Prostate gland (tissue), 2 donors: Measurements from ENCODE around the gene ADNP. TPM values are rescaled to one million over a fixed set of nuclear protein-coding genes. Genes with fewer than 3 reads are reported as not detected.

ENCODE experiments used
- DNase-seq: peaks from one replicate; pipeline ENCODE4 v3.0.0-alpha.2; 2019; ENCODE audit warnings: low spot score
- H3K27ac ChIP-seq, 2 donors: fragments of 200-600 bp; sonication (generic); 2 replicates each; pipeline ENCODE4 v1.5.1; 2017 to 2019
- H3K27me3 ChIP-seq: fragments of 200-600 bp; sonication (generic); replicated peaks from 2 replicates; pipeline ENCODE4 v1.5.1; 2019; ENCODE audit not compliant: insufficient read depth
- H3K36me3 ChIP-seq, 2 donors: fragments of 200-600 bp; sonication (generic); 1 replicate in 1 of 2; 2 replicates in 1 of 2; pipeline versions ENCODE4 v1.5.1 to v1.8.1; 2017 to 2019
- H3K4me1 ChIP-seq: fragments of 200-600 bp; sonication (generic); replicated peaks from 2 replicates; pipeline ENCODE4 v1.5.1; 2019
- H3K4me3 ChIP-seq, 2 donors: fragments of 200-600 bp; sonication (generic); 2 replicates each; pipeline ENCODE4 v1.5.1; 2017 to 2019
- H3K9me3 ChIP-seq: fragments of 200-600 bp; sonication (generic); 2 replicates; pipeline ENCODE4 v1.5.1; 2017
- POLR2A ChIP-seq: fragments of 450-650 bp; IDR thresholded peaks from one replicate; pipeline ENCODE4 v1.6.1; 2016; ENCODE audit warnings: antibody characterized with exemption, mild to moderate bottlenecking
- POLR2AphosphoS5 ChIP-seq: sonication (generic); formaldehyde crosslinking; IDR thresholded peaks from one replicate; pipeline ENCODE4 v1.6.1; 2017; ENCODE audit warnings: antibody characterized with exemption
- WGBS: methylation state at CpG from one replicate; pipeline ENCODE4 v1.1.5; 2018; 5-methylcytosine and 5-hydroxymethylcytosine counted together
- intact Hi-C: fragments of 100-400 bp; cut with DNase I; formaldehyde crosslinking; loops from one replicate; pipeline ENCODE4 v1.14.2; 2022
- total RNA-seq, 2 donors: library from RNA; depleted of rRNA; stranded (reverse); fragments of >200 nt; gene quantifications; one replicate each; pipeline ENCODE4 v1.1.0, GENCODE V29; 2016
- TF ChIP-seq, protein P1 (sequence below), 4 experiments: fragments of 200-600 bp in 2 of 4; fragments of 450-650 bp in 2 of 4; sonication (generic) in 2 of 4; IDR thresholded peaks; 1 replicate in 3 of 4; 2 replicates in 1 of 4; pipeline ENCODE4 v1.5.1; 2016 to 2019; ENCODE audit warnings: antibody characterized with exemption in 4 of 4, mild to moderate bottlenecking in 2 of 4, moderate library complexity in 2 of 4

Gene ADNP
- total RNA-seq, 2 donors from 2014 or later, result 46.8 to 84.7 TPM

DNA sequence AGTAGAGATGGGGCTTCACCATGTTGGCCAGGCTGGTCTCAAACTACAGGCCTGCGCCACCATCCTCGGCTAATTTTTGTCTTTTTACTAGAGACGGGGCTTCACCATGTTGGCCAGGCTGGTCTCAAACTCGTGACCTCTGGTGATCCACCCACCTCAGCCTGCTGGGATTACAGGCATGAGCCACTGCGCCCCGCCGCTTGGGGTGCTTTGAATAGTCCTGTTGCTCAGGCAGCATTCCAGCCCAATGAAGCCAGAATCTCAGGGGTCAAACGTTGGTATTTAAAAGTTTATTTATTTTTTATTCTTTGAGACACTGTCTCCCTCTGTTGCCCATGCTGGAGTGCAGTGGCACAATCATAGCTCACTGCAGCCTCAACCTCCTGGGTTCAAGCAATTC lies 38.7 kb upstream of the ADNP start:
- Histone ChIP-seq H3K27ac (no peak overlapping the region), H3K36me3 (no peaks in the 10 kb centered on the region), H3K9me3 (no peaks in the 10 kb centered on the region), H3K4me3 (no peak overlapping the region), H3K4me1 (no peaks in the 10 kb centered on the region), H3K27me3 (no peaks in the 10 kb centered on the region)
- TF ChIP-seq POLR2AphosphoS5 (no peak), POLR2A (no peak)
- TF ChIP-seq, protein P1, sequence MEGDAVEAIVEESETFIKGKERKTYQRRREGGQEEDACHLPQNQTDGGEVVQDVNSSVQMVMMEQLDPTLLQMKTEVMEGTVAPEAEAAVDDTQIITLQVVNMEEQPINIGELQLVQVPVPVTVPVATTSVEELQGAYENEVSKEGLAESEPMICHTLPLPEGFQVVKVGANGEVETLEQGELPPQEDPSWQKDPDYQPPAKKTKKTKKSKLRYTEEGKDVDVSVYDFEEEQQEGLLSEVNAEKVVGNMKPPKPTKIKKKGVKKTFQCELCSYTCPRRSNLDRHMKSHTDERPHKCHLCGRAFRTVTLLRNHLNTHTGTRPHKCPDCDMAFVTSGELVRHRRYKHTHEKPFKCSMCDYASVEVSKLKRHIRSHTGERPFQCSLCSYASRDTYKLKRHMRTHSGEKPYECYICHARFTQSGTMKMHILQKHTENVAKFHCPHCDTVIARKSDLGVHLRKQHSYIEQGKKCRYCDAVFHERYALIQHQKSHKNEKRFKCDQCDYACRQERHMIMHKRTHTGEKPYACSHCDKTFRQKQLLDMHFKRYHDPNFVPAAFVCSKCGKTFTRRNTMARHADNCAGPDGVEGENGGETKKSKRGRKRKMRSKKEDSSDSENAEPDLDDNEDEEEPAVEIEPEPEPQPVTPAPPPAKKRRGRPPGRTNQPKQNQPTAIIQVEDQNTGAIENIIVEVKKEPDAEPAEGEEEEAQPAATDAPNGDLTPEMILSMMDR (IDR thresholded peaks at IDR 0.05), result no peak
- 75% methylated on average over 8 of the region's 8 CpGs for WGBS
- intact Hi-C loops, result no loop called here
- DNase-seq, result no peak

DNA sequence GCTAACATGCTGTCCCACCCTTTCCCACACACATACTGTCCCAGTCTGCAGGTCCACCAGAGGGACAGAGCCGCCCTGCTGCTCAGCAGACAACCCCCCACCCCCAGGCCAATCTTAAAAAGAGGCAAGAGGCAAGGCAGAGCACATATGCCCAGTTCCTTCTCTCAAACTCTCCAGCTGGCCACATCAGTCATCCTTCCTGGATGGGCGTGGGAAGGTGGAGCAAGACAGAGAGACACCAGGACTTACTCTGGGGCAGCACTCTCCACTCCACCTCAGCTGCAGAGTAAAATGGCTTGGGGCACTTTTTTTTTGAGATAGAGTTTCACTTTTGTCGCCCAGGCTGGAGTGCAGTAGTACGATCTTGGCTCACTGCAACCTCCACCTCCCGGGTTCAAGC lies 38.2 kb upstream of the ADNP start:
- no peaks in the 10 kb centered on the region for H3K9me3 ChIP-seq
- H3K27me3 ChIP-seq, result no peaks in the 10 kb centered on the region
- TF ChIP-seq POLR2A, result no peak
- TF ChIP-seq, protein P1 (IDR thresholded peaks at IDR 0.05), result no peak
- no peak overlapping the region for H3K27ac ChIP-seq
- H3K4me3 ChIP-seq, result no peak overlapping the region
- H3K4me1 ChIP-seq, result no peaks in the 10 kb centered on the region
- DNase-seq, result no peak
- intact Hi-C loops, result no loop called here
- H3K36me3 ChIP-seq, result no peaks in the 10 kb centered on the region
- WGBS, result 88% methylated on average over 5 of the region's 5 CpGs

DNA sequence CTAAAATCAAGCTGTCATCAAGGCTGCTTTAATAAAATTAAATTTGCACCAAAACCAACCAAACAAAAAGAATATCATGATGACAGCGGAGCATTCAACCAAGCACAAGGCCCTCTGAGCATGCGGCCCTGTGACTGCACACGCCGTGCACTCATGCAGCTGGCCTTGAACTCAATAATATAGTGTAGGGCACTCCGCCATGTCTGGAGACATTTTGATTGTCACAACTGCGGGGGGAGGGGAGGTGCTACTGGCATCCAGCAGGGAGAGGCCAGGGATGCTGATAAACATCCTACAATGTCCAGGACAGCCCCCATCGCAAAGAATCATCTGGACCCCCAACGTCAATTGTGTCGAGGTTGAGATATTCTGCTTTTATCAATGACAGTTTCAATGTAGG lies 37.1 kb upstream of the ADNP start:
- intact Hi-C loops, result no loop called here
- H3K4me3 ChIP-seq, result no peak overlapping the region
- TF ChIP-seq POLR2A (no peak), POLR2AphosphoS5 (no peak)
- TF ChIP-seq, protein P1 (IDR thresholded peaks at IDR 0.05), result no peak
- 77% methylated on average over 9 of the region's 9 CpGs for WGBS
- no peaks in the 10 kb centered on the region for H3K4me1 ChIP-seq
- no peaks in the 10 kb centered on the region for H3K27me3 ChIP-seq
- H3K36me3 ChIP-seq, result no peaks in the 10 kb centered on the region
- H3K27ac ChIP-seq, result no peak overlapping the region
- no peaks in the 10 kb centered on the region for H3K9me3 ChIP-seq
- no peak for DNase-seq

DNA sequence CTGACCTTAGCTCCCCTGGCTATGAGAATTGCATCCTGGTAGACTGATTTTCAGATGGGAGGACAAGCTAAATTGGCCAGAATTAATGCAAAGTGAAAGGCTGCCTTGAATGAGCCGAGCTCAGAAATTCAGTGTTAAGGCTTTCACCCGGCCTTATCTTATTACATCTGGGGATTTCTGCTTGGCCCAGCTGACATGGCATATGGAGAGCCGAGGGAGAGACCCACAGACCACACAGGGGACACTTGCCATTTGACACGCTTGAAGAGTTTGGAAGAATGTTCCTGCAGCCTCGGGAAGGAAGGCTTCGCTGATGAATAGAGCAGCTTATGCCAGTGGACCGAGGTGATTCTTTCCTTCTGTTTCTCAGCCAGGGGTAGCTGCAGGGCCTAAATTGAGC lies 36.3 kb upstream of the ADNP start:
- intact Hi-C loops, result no loop called here
- 24% methylated on average over 7 of the region's 7 CpGs for WGBS
- Histone ChIP-seq H3K27ac (no peak overlapping the region), H3K36me3 (no peaks in the 10 kb centered on the region), H3K4me3 (no peak overlapping the region), H3K27me3 (no peaks in the 10 kb centered on the region), H3K4me1 (no peaks in the 10 kb centered on the region), H3K9me3 (no peaks in the 10 kb centered on the region)
- no peak for DNase-seq
- TF ChIP-seq POLR2A (no peak), POLR2AphosphoS5 (no peak)
- TF ChIP-seq, protein P1 (IDR thresholded peaks at IDR 0.05), result no peak

DNA sequence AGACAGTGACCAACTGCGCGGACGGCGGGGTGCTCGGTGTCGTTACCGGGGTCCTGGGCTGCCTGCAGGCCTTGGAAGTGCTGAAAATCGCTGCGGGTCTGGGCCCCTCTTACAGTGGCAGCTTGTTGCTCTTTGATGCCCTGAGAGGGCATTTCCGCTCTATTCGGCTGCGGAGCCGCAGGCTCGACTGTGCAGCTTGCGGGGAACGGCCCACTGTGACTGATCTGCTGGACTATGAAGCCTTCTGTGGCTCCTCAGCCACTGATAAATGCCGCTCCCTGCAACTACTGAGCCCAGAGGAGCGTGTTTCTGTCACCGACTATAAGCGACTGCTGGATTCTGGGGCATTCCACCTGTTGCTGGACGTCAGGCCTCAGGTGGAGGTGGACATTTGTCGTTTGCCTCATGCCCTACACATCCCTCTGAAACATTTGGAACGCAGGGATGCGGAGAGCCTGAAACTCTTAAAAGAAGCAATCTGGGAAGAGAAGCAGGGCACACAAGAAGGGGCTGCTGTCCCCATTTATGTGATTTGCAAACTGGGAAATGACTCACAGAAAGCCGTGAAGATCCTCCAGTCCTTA lies 28.4 kb upstream of the ADNP start:
- Histone ChIP-seq H3K4me1 (peaks cover 5% of the 10 kb centered on the region), H3K9me3 (no peaks in the 10 kb centered on the region), H3K36me3 (no peaks in the 10 kb centered on the region), H3K27ac (no peak overlapping the region), H3K4me3 (peak overlapping the region; percentile 71 to 89), H3K27me3 (no peaks in the 10 kb centered on the region)
- DNase-seq, result no peak
- intact Hi-C loops, result no loop called here
- TF ChIP-seq POLR2AphosphoS5 (no peak), POLR2A (no peak)
- TF ChIP-seq, protein P1 (IDR thresholded peaks at IDR 0.05), result no peak
- 58% methylated on average over 25 of the region's 25 CpGs for WGBS
